Measurements from ENCODE around the gene HCAR1.
"Not testable (repeated sequence)": the region's sequence is repeated elsewhere in the genome, so short reads cannot be mapped to it uniquely, and the experiment has no call there.

The HCAR1 gene

DNA sequence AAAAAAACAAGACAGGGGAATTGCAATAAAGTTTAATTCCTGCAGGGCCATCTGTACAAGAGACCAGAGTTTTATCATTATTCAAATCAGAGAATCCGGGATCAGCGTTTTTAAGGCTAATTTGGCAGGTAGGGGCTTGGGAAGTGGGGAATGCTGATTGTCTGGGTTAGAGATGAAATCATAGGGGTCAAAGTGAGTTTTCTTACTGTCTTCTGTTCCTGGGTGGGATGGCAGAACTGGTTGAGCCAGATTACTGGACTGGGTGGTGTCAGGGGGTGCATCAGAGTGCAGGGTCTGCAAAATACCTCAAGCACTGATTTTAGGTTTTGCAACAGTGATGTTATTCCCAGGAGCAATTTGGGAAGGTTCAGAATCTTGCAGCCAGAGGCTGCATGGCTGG, 20.3 kb downstream of the HCAR1 start:
- not testable (repeated sequence) for H3K36me3 ChIP-seq (ENCODE audit: insufficient read depth, low read length); H4K20me1 ChIP-seq (ENCODE audit: insufficient read depth, low read length); H3K9ac ChIP-seq (ENCODE audit: low read depth, low read length); H3K4me2 ChIP-seq (ENCODE audit: insufficient read depth, low read length); H3K9me3 ChIP-seq (ENCODE audit: insufficient read depth, low read length, severe bottlenecking); H3K27ac ChIP-seq (ENCODE audit: low read length); ATAC-seq (ENCODE audit: insufficient read depth, low read depth); H3K4me3 ChIP-seq (ENCODE audit: low read depth in 1 of 2, low read length in 2 of 2); H2AFZ ChIP-seq (ENCODE audit: low read depth, low read length); H3K27me3 ChIP-seq (ENCODE audit: insufficient read depth, low read length, poor library complexity); H3K4me1 ChIP-seq (ENCODE audit: insufficient read depth, low read length); H3K79me2 ChIP-seq (ENCODE audit: insufficient read depth, low read length); DNase-seq

DNA sequence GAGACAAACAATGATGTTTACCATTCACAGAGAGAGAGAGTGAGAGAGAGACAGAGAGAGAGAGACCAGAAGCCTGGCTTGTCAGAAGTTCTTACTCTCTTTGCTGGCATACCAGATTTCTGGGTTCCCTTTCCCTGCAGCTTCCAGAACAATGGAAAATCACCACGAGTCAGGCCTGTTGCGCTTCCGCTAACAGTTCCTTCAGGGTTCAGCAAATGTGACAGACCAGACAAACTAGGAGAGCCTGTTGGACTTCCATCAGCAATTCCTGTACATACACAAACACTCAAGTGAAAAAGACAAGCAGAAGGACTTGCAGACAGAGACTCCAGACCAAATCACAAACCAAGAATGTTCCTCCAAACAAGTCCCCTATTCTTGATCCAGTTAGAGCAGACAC, 21.4 kb downstream of the HCAR1 start:
- H3K4me1 ChIP-seq (ENCODE audit: insufficient read depth, low read length); H3K27me3 ChIP-seq (ENCODE audit: insufficient read depth, low read length, poor library complexity); H3K36me3 ChIP-seq (ENCODE audit: insufficient read depth, low read length); H3K79me2 ChIP-seq (ENCODE audit: insufficient read depth, low read length); H3K27ac ChIP-seq (ENCODE audit: low read length); H3K9me3 ChIP-seq (ENCODE audit: insufficient read depth, low read length, severe bottlenecking); H2AFZ ChIP-seq (ENCODE audit: low read depth, low read length); H3K4me2 ChIP-seq (ENCODE audit: insufficient read depth, low read length); DNase-seq; H3K9ac ChIP-seq (ENCODE audit: low read depth, low read length); H4K20me1 ChIP-seq (ENCODE audit: insufficient read depth, low read length); H3K4me3 ChIP-seq (ENCODE audit: low read depth in 1 of 2, low read length in 2 of 2); ATAC-seq (ENCODE audit: insufficient read depth, low read depth): not testable (repeated sequence)

DNA sequence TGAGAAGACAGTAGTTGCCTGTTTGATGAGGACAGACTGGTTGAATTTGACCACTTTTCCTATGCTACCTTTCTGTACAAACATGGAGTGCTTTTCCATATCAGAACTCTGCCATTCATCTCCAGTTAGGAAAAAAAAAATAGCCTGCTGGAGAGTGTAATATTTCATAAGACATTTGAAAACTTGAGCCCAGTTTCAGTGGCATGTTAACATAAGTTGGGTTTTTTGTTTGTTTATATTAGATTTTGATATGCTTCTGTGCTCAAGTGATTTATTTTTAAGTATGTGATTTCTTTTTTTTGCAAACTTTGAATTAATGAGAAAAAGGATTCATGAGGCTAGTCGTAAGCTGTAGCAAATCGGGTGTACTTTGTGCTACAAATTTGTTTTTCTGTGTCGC, 26.8 kb downstream of the HCAR1 start:
- not testable (repeated sequence) for DNase-seq

DNA sequence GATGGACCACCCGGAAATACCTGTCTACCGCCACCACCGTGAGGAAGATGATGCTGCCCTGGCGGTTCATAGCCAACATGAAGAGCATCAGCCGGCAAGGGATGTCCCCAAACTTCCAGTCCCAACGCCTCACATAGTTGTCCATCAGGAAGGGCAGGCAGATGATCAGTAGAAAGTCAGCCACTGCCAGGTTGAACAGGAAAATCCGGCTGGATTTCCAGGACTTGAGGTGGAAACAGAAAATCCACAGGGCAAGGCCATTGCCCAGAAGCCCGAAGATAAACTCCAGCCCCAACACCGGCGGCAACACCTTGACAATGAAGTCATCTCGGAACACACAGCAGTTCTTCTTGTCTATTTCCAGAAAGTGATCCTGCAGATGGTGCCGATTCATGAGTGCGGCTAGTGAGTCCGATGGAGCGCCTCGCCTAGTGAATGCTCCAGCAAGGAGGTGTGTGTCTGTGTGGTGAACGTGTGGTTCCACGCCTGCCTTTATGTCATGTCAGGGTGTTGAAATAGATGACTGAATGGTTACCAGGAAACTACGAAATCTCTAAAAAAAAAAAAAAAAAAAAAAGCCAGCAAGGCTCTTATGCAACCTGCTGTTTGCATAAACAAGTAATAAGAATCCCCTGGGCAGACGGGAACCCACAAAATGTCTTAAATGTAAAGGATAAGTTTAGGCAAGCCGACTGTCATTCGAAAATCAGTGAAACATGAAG, 27.6 kb downstream of the HCAR1 start, which contains the start of gene HCAR2:
Gene HCAR2 (minus strand): TSS at position 468 of the 722 bp plus-strand sequence. CDS start 74 bp downstream, at position 394.
- not testable (repeated sequence) for H3K27ac ChIP-seq (ENCODE audit: low read length); H3K9me3 ChIP-seq (ENCODE audit: insufficient read depth, low read length, severe bottlenecking); H3K79me2 ChIP-seq (ENCODE audit: insufficient read depth, low read length); DNase-seq; H3K27me3 ChIP-seq (ENCODE audit: insufficient read depth, low read length, poor library complexity); H2AFZ ChIP-seq (ENCODE audit: low read depth, low read length); H4K20me1 ChIP-seq (ENCODE audit: insufficient read depth, low read length); ATAC-seq (ENCODE audit: insufficient read depth, low read depth); H3K4me2 ChIP-seq (ENCODE audit: insufficient read depth, low read length); H3K36me3 ChIP-seq (ENCODE audit: insufficient read depth, low read length); H3K9ac ChIP-seq (ENCODE audit: low read depth, low read length); H3K4me1 ChIP-seq (ENCODE audit: insufficient read depth, low read length); H3K4me3 ChIP-seq (ENCODE audit: low read depth in 1 of 2, low read length in 2 of 2)

More for the DNA sequence above, 26.8 kb downstream of the HCAR1 start:
- not testable (repeated sequence) for H3K79me2 ChIP-seq (ENCODE audit: insufficient read depth, low read length); H3K27ac ChIP-seq (ENCODE audit: low read length); H3K4me1 ChIP-seq (ENCODE audit: insufficient read depth, low read length); ATAC-seq (ENCODE audit: insufficient read depth, low read depth); H4K20me1 ChIP-seq (ENCODE audit: insufficient read depth, low read length); H3K36me3 ChIP-seq (ENCODE audit: insufficient read depth, low read length); H2AFZ ChIP-seq (ENCODE audit: low read depth, low read length); H3K4me2 ChIP-seq (ENCODE audit: insufficient read depth, low read length); H3K9ac ChIP-seq (ENCODE audit: low read depth, low read length); H3K27me3 ChIP-seq (ENCODE audit: insufficient read depth, low read length, poor library complexity); H3K9me3 ChIP-seq (ENCODE audit: insufficient read depth, low read length, severe bottlenecking); H3K4me3 ChIP-seq (ENCODE audit: low read depth in 1 of 2, low read length in 2 of 2)

DNA sequence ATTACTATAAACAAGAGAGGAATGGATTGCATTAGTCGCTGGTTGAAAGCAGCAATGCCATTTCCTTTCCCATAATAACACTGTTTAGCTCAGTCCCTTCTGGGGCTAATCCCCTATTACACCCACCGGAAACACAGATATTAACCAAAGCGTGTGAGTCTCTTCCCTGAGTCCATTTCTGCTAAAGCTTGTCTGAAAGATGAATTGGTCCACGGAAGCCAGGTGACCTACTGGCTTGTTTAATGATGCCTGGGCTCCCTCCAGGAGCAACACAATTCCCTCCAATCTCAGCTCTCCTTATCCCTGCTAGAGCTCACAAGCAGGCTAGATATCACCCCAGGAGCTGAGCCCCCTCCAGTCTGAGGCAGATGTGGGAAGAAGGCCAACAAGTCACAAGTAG, 29.2 kb downstream of the HCAR1 start:
- not testable (repeated sequence) for H3K4me3 ChIP-seq (ENCODE audit: low read depth in 1 of 2, low read length in 2 of 2); ATAC-seq (ENCODE audit: insufficient read depth, low read depth)

DNA sequence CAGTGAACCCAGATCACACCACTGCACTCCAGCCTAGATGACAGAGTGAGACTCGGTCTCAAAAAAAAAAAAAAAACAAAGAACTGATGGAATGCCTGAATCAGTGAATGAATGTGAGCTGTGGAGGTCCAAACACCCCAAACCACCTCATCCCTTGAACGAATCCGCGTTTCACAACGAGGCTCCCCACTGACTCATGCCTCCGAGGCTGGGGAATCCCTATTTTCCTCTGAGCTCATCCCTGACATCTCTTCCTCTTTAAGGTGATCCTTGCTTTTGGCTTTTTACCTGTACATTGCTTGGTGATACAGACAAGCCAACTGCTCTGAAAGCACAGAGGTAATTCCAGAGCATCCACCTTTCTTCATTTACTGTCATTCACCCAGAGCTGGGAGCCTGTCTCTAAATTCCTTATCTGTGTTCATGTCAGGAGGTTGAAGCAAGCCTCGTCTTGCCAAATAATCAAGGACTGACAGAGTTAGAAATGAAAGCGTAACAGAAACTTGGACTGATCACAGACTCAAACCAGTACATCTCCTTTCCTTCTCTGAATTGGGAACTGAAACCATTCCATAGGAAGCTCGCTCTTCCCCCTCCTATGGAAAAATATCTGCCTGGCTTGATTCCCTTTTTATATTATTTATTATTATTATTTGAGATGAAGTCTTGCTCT, 30.5 kb downstream of the HCAR1 start:
- not testable (repeated sequence) for H3K9ac ChIP-seq (ENCODE audit: low read depth, low read length); H3K27me3 ChIP-seq (ENCODE audit: insufficient read depth, low read length, poor library complexity); DNase-seq; H3K4me3 ChIP-seq (ENCODE audit: low read depth in 1 of 2, low read length in 2 of 2); H3K4me2 ChIP-seq (ENCODE audit: insufficient read depth, low read length); H3K27ac ChIP-seq (ENCODE audit: low read length); H3K9me3 ChIP-seq (ENCODE audit: insufficient read depth, low read length, severe bottlenecking); H3K79me2 ChIP-seq (ENCODE audit: insufficient read depth, low read length); H3K36me3 ChIP-seq (ENCODE audit: insufficient read depth, low read length); H4K20me1 ChIP-seq (ENCODE audit: insufficient read depth, low read length); ATAC-seq (ENCODE audit: insufficient read depth, low read depth); H2AFZ ChIP-seq (ENCODE audit: low read depth, low read length); H3K4me1 ChIP-seq (ENCODE audit: insufficient read depth, low read length)

More for the DNA sequence above, 29.2 kb downstream of the HCAR1 start:
- H2AFZ ChIP-seq (ENCODE audit: low read depth, low read length); H3K79me2 ChIP-seq (ENCODE audit: insufficient read depth, low read length); H3K27ac ChIP-seq (ENCODE audit: low read length); H3K9me3 ChIP-seq (ENCODE audit: insufficient read depth, low read length, severe bottlenecking); H3K9ac ChIP-seq (ENCODE audit: low read depth, low read length); H3K4me1 ChIP-seq (ENCODE audit: insufficient read depth, low read length); H3K4me2 ChIP-seq (ENCODE audit: insufficient read depth, low read length); H3K36me3 ChIP-seq (ENCODE audit: insufficient read depth, low read length); DNase-seq; H4K20me1 ChIP-seq (ENCODE audit: insufficient read depth, low read length); H3K27me3 ChIP-seq (ENCODE audit: insufficient read depth, low read length, poor library complexity): not testable (repeated sequence)

DNA sequence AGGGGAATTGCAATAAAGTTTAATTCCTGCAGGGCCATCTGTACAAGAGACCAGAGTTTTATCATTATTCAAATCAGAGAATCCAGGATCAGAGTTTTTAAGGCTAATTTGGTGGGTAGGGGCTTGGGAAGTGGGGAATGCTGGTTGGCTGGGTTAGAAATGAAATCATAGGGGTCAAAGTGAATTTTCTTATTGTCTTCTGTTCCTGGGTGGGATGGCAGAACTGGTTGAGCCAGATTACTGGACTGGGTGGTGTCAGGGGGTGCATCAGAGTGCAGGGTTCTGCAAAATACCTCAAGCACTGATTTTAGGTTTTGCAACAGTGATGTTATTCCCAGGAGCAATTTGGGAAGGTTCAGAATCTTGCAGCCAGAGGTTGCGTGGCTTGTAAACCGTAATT, 33.7 kb downstream of the HCAR1 start:
- not testable (repeated sequence) for H4K20me1 ChIP-seq (ENCODE audit: insufficient read depth, low read length); DNase-seq; H2AFZ ChIP-seq (ENCODE audit: low read depth, low read length); H3K27ac ChIP-seq (ENCODE audit: low read length); H3K9me3 ChIP-seq (ENCODE audit: insufficient read depth, low read length, severe bottlenecking); H3K27me3 ChIP-seq (ENCODE audit: insufficient read depth, low read length, poor library complexity); ATAC-seq (ENCODE audit: insufficient read depth, low read depth); H3K4me1 ChIP-seq (ENCODE audit: insufficient read depth, low read length); H3K9ac ChIP-seq (ENCODE audit: low read depth, low read length); H3K36me3 ChIP-seq (ENCODE audit: insufficient read depth, low read length); H3K4me2 ChIP-seq (ENCODE audit: insufficient read depth, low read length); H3K4me3 ChIP-seq (ENCODE audit: low read depth in 1 of 2, low read length in 2 of 2); H3K79me2 ChIP-seq (ENCODE audit: insufficient read depth, low read length)

Measured in DND-41 (cell line).